GM06990 (cell line): ENCODE measurements around the gene FOXO6.

Experiments
- DNase-seq: peaks from one replicate; pipeline ENCODE4 v3.0.0-alpha.2; 2011; ENCODE audit not compliant: insufficient read length; ENCODE audit errors: extremely low read depth
- H3K27me3 ChIP-seq: replicated peaks from 2 replicates; pipeline ENCODE4 v1.6.0; 2011; ENCODE audit warnings: low read length; ENCODE audit not compliant: control insufficient read depth, insufficient read depth
- H3K36me3 ChIP-seq: 2 replicates; pipeline ENCODE4 v1.5.1; 2011; ENCODE audit warnings: low read length; ENCODE audit not compliant: control insufficient read depth, insufficient read depth
- H3K4me3 ChIP-seq: replicated peaks from 2 replicates; pipeline ENCODE4 v1.5.1; 2011; ENCODE audit warnings: low read depth, mild to moderate bottlenecking, control low read depth, low read length
- TF ChIP-seq, protein P1 (sequence below): IDR thresholded peaks from 2 replicates; pipeline ENCODE4 v1.5.1; 2011; ENCODE audit warnings: low read length, control low read depth, mild to moderate bottlenecking, inconsistent platforms; ENCODE audit not compliant: insufficient read depth, poor library complexity, severe bottlenecking

The FOXO6 gene

DNA sequence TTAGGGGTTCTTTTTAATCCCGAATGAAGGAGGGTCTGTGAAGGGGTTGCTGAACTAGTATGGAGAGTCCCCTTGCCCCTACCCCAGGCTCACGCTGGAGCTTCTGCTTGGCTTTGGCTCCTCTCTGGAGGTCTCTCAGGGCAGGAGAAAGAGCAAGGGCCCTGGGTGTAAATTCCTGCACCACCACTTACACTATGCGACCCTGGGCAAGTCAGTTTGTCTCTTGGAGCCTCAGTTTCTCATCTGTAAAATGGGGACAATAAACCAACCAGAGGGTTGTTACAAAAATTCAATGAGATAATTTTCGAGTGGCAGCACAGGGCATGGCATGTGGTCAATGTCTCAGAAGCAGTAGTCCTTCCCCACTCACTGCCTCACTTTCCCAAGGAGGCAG, 11.4 kb downstream of the FOXO6 start:
- no peak for DNase-seq
- no peak overlapping the region for H3K4me3 ChIP-seq
- no peaks in the 10 kb centered on the region for H3K36me3 ChIP-seq
- peaks cover 2% of the 10 kb centered on the region for H3K27me3 ChIP-seq
- TF ChIP-seq, protein P1, sequence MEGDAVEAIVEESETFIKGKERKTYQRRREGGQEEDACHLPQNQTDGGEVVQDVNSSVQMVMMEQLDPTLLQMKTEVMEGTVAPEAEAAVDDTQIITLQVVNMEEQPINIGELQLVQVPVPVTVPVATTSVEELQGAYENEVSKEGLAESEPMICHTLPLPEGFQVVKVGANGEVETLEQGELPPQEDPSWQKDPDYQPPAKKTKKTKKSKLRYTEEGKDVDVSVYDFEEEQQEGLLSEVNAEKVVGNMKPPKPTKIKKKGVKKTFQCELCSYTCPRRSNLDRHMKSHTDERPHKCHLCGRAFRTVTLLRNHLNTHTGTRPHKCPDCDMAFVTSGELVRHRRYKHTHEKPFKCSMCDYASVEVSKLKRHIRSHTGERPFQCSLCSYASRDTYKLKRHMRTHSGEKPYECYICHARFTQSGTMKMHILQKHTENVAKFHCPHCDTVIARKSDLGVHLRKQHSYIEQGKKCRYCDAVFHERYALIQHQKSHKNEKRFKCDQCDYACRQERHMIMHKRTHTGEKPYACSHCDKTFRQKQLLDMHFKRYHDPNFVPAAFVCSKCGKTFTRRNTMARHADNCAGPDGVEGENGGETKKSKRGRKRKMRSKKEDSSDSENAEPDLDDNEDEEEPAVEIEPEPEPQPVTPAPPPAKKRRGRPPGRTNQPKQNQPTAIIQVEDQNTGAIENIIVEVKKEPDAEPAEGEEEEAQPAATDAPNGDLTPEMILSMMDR: no peak

- peaks cover 2% of the 10 kb centered on the region for H3K27me3 ChIP-seq
- TF ChIP-seq, protein P1: no peak
- no peak for DNase-seq
- no peaks in the 10 kb centered on the region for H3K36me3 ChIP-seq
- H3K4me3 ChIP-seq: no peak overlapping the region
Measured at GRCh38 chr1:41373373-41373772, 12.1 kb downstream of the FOXO6 start.

GRCh38 chr1:41374711-41375110, 13.5 kb downstream of the FOXO6 start:
- Histone ChIP-seq H3K4me3 (no peak overlapping the region), H3K36me3 (no peaks in the 10 kb centered on the region), H3K27me3 (peaks cover 2% of the 10 kb centered on the region; the same call in 1 of the 2 replicates)
- TF ChIP-seq, protein P1: no peak
- no peak for DNase-seq

DNA sequence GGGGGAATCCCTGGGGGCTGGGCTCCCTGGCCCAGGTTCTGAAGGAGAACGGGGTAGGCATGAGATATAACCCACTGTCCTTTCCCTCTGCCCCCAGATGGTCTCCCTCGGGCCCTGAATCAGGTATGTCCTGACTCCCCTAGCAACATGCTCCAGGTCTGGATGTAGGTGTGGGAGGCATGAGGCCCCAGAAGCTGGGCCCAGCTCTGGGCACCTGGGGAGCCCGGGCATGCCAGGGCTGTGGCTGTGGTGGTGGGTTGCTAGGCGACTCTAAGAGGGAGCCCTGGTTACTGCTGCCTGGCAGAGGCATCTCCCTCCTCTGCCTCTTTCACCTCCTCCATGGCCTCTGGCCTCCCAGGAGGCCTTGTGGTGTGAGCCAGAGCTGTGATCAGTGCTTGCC, 16.2 kb downstream of the FOXO6 start:
- TF ChIP-seq, protein P1: no peak
- peaks cover 4% of the 10 kb centered on the region; the same call in 1 of the 2 replicates for H3K27me3 ChIP-seq
- no peak overlapping the region for H3K4me3 ChIP-seq
- DNase-seq: no peak
- H3K36me3 ChIP-seq: no peaks in the 10 kb centered on the region

DNA sequence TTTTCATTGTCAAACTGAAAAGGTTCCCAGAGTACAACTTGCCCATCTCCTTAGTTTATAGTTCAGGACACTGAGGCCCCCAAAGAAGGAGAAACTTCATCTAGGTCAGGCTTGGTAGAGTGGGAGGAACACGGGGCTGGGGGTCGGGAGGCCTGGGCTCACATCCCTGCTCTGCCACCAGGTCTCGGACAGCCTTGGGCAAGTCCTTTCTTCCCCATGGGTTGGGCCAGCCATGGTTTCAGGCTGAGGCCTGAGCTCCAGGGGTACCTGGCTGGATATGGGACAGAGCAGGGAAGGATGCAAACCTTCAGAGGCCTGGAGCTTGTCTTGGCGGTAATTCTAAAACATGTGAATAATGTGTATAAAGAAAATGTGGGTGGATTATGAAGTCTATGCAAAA, 17.0 kb downstream of the FOXO6 start:
- peaks cover 2% of the 10 kb centered on the region; the same call in 1 of the 2 replicates for H3K27me3 ChIP-seq
- no peak for DNase-seq

More for the DNA sequence above, 17.0 kb downstream of the FOXO6 start:
- TF ChIP-seq, protein P1: no peak
- Histone ChIP-seq H3K4me3 (no peak overlapping the region), H3K36me3 (no peaks in the 10 kb centered on the region)
